SU-DHL-6 (cell line): ENCODE data around the gene SNX11.

Experiments used
- H2AFZ ChIP-seq: fragments of 200-600 bp; sonication (generic); 2 replicates; pipeline ENCODE4 v1.6.1; 2014; ENCODE audit warnings: low read depth, mild to moderate bottlenecking, moderate library complexity, mixed read lengths, antibody characterized with exemption, low read length; ENCODE audit not compliant: severe bottlenecking
- H3F3A ChIP-seq: fragments of 200-600 bp; shearing (Covaris generic); 2 replicates; pipeline ENCODE4 v1.6.0; 2016; ENCODE audit warnings: antibody characterized with exemption, mild to moderate bottlenecking; ENCODE audit not compliant: insufficient read depth
- H3K27ac ChIP-seq: fragments of 200-600 bp; sonication (generic); 2 replicates; pipeline ENCODE4 v1.5.1; 2016; ENCODE audit warnings: low read depth, mild to moderate bottlenecking, low read length, moderate library complexity, mixed read lengths
- H3K27me3 ChIP-seq: fragments of 200-600 bp; sonication (generic), shearing (Covaris generic); 2 replicates; pipeline ENCODE4 v1.6.0; 2014; ENCODE audit warnings: mild to moderate bottlenecking, low read length
- H3K36me3 ChIP-seq: fragments of 200-600 bp; sonication (generic); 2 replicates; pipeline ENCODE4 v1.6.1; 2014; ENCODE audit warnings: mild to moderate bottlenecking, low read length, mixed read lengths
- H3K4me2 ChIP-seq: fragments of 300-600, 200-600 bp; shearing (Covaris generic), sonication (generic); 2 replicates; pipeline ENCODE4 v1.6.0; 2014; ENCODE audit warnings: low read length, low read depth, mild to moderate bottlenecking; ENCODE audit not compliant: poor library complexity, severe bottlenecking
- H3K4me3 ChIP-seq: fragments of 200-600 bp; sonication (generic); 2 replicates; pipeline ENCODE4 v1.5.1; 2014; ENCODE audit warnings: antibody characterized with exemption, low read length, mild to moderate bottlenecking, mixed read lengths; ENCODE audit not compliant: insufficient read depth, poor library complexity, severe bottlenecking
- H3K79me2 ChIP-seq: fragments of 200-600 bp; sonication (generic); 2 replicates; pipeline ENCODE4 v1.6.1; 2014; ENCODE audit warnings: mild to moderate bottlenecking, low read length, moderate library complexity; ENCODE audit not compliant: insufficient read depth
- H3K9ac ChIP-seq: fragments of 200-600 bp; sonication (generic); 2 replicates; pipeline ENCODE4 v1.7.0; 2014; ENCODE audit warnings: mild to moderate bottlenecking, low read length
- H3K9me2 ChIP-seq: fragments of 200-600 bp; sonication (generic); replicated peaks from 2 replicates; pipeline ENCODE4 v1.6.1; 2014; ENCODE audit warnings: low read length; ENCODE audit not compliant: insufficient read depth
- H3K9me3 ChIP-seq: fragments of 200-600 bp; sonication (generic); 2 replicates; pipeline ENCODE4 v1.6.1; 2014; ENCODE audit warnings: low read length, mixed read lengths; ENCODE audit not compliant: insufficient read depth
- H4K20me1 ChIP-seq: fragments of 200-600 bp; sonication (generic); 2 replicates; pipeline ENCODE4 v1.6.1; 2014; ENCODE audit warnings: low read depth, mild to moderate bottlenecking, antibody characterized with exemption, low read length, moderate library complexity, mixed read lengths
- CTCF ChIP-seq: fragments of 200-600 bp; sonication (generic); IDR thresholded peaks from one replicate; pipeline ENCODE4 v1.5.1; 2017; ENCODE audit warnings: antibody characterized with exemption, mild to moderate bottlenecking, low read length, moderate library complexity; ENCODE audit not compliant: insufficient read depth, poor library complexity, severe bottlenecking
- EZH2phosphoT487 ChIP-seq: fragments of 200-600 bp; sonication (generic), shearing (Covaris generic); conservative IDR thresholded peaks from 2 replicates; pipeline ENCODE4 v1.6.1; 2018; ENCODE audit warnings: mild to moderate bottlenecking, antibody characterized with exemption, low read length, moderate library complexity, mixed read lengths

Gene SNX11

GRCh38 chr17:48102798-48103715, 4.5 kb upstream of the SNX11 start:
- H3K27me3 ChIP-seq: no peaks in the 10 kb centered on the region
- H3K79me2 ChIP-seq: peaks cover 34% of the 10 kb centered on the region
- H3K4me2 ChIP-seq: no peak overlapping the region
- H3K9ac ChIP-seq: no peak overlapping the region
- peaks cover 8% of the 10 kb centered on the region; the same call in 1 of the 2 replicates for H3K9me3 ChIP-seq
- H3F3A ChIP-seq: peaks cover 12% of the 10 kb centered on the region
- no peak overlapping the region for H3K4me3 ChIP-seq
- no peak for TF ChIP-seq EZH2phosphoT487
- TF ChIP-seq CTCF: no peak
- H3K27ac ChIP-seq: no peak overlapping the region
- no peaks in the 10 kb centered on the region for H3K9me2 ChIP-seq
- peak overlapping the region; percentile 35 for H2AFZ ChIP-seq
- no peaks in the 10 kb centered on the region; the same call in 1 of the 2 replicates for H4K20me1 ChIP-seq
- H3K36me3 ChIP-seq: no peaks in the 10 kb centered on the region

GRCh38 chr17:48104440-48104839, 3.1 kb upstream of the SNX11 start:
- Histone ChIP-seq H3K4me2 (no peak overlapping the region), H3K27me3 (no peaks in the 10 kb centered on the region), H3K36me3 (no peaks in the 10 kb centered on the region), H3K9me2 (no peaks in the 10 kb centered on the region), H4K20me1 (no peaks in the 10 kb centered on the region), H3K4me3 (no peak overlapping the region), H3K79me2 (peaks cover 33% of the 10 kb centered on the region), H3K27ac (no peak overlapping the region), H3K9me3 (peaks cover 8% of the 10 kb centered on the region; the same call in 1 of the 2 replicates), H2AFZ (no peak overlapping the region), H3F3A (peaks cover 10% of the 10 kb centered on the region), H3K9ac (no peak overlapping the region)
- no peak for TF ChIP-seq EZH2phosphoT487
- TF ChIP-seq CTCF: no peak

GRCh38 chr17:48106802-48107136, 797 bp upstream of the SNX11 start:
- H3K27me3 ChIP-seq: no peaks in the 10 kb centered on the region
- no peak overlapping the region for H3K27ac ChIP-seq
- H3K9me2 ChIP-seq: no peaks in the 10 kb centered on the region
- peaks cover 35% of the 10 kb centered on the region for H3K79me2 ChIP-seq
- H4K20me1 ChIP-seq: no peaks in the 10 kb centered on the region
- peaks cover 24% of the 10 kb centered on the region for H3F3A ChIP-seq
- H3K36me3 ChIP-seq: no peaks in the 10 kb centered on the region
- TF ChIP-seq EZH2phosphoT487: no peak
- TF ChIP-seq CTCF: no peak
- H3K9ac ChIP-seq: peak overlapping the region; percentile 71
- peak overlapping the region; percentile 84 for H3K4me2 ChIP-seq
- peaks cover 8% of the 10 kb centered on the region; the same call in 1 of the 2 replicates for H3K9me3 ChIP-seq
- peak overlapping the region; percentile 90 for H2AFZ ChIP-seq
- peak overlapping the region; percentile 97 for H3K4me3 ChIP-seq
